NCI-H524 treated with DMSO at 0.1 percent for 48 hours (cell line): ENCODE measurements around the gene PIK3C2B.
"Not testable (repeated sequence)": the region's sequence is repeated elsewhere in the genome, so short reads cannot be mapped to it uniquely, and the experiment has no call there.

ENCODE experiments used
- DNase-seq: peaks from one replicate; lab custom pipeline; 2025; lab: John Stamatoyannopoulos, UW

Gene PIK3C2B

GRCh38 chr1:204506201-204506968 lies 11.8 kb upstream of the PIK3C2B start:
- DNase-seq: peak; percentile 67

DNA sequence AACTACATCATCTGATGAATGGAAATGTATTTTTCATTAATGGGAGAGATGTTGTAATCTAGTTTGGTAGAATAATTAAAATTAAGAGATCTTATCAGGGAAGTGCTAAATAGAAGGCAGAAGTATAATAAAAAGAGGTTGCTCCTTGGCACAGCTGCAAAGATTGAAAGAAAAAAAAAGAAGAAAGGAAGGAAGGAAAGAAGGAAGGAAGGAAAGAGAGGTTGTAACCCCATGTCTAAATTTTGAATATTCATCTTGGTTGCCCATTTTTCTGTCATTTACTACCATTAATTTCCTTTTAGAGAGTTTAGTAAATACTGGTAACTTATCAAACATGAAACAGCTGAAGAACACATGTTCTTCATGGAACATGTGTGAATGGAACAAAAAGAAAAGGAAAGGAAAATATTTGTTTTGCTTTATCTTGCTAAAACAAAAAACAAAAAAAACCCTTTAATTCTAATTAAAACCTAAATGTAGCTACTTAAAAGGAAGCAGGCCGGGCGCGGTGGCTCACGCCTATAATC lies 11.1 kb upstream of the PIK3C2B start:
- no peak for DNase-seq

- DNase-seq: no peak
These were observed 9.4 kb upstream of the PIK3C2B start for GRCh38 chr1:204503913-204504519.

- peak; percentile 56 for DNase-seq
These were observed 8.7 kb upstream of the PIK3C2B start for GRCh38 chr1:204503122-204503912.

- no peak for DNase-seq
These were observed 7.6 kb upstream of the PIK3C2B start for GRCh38 chr1:204502241-204502640.

- DNase-seq: peak; percentile 57
These were observed 5.2 kb upstream of the PIK3C2B start for GRCh38 chr1:204499511-204500468.

DNA sequence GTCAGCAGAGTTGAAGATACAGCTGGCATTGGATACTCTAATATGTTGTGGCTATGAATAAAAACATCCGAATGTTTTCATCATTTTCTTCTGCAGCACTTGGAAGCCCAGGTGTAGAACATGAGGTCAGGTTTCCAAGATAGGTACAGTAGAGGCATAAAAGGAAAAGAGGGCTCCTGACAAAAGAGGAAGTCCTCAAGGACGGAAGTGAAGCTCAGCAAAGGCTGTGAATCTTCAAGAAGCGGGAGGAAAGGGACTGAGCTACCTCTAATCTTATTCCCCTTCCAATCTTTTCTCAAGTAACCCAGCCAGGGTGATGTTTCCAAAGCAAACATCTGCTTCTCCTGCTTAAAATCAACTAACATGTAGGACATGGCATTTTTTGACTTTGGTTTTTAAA lies 4.4 kb upstream of the PIK3C2B start:
- DNase-seq: no peak

- no peak for DNase-seq
These were observed 1.2 kb upstream of the PIK3C2B start for GRCh38 chr1:204495777-204496176.

DNA sequence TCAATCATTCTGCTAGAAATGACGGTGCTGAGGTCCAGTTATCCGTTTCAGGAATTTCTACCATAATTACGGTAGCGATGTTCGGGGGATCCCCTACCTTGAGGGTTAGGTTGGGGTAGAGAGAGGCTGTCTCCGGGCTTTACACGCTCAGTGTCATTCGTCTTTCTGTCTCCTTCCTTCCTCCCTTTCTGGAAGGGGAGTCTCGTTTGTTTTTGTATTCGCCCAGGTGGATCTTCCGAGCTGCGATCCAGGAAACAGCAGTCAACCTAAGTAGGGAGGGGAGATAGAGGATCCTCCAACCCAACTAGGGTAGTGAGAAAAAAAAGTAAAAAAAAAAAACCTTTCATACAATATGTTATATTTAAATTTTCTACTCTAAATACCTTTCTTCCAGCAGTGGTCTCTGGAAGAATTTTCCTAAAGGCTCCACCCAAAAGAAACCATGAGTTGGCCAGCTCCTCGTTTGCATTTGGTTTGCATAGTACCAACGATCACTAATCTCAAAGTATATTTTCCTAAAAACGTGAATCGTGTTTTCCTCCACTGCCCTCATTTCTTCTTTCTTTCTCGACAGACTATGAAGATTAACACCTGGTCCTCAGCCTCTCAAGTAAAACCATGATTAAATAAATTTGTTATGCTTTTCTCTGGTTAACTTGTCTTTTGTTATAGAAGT lies 611 bp upstream of the PIK3C2B start:
- DNase-seq: no peak

DNA sequence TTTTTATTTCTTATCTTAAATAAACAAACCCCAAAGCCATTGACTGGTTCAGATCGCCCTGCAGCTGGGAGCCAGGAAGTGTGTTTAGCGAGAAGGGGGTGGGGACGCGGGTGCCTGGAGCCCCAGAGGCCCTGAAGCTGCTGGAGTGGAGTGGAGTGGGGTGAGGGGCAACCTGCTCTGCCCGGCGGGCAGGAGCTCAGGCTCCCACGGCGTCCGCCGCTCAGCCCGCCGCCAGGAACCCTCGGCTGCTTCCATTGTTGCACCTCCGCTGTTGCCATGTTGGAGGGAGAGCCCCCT lies 673 bp downstream of the PIK3C2B start:
- DNase-seq: no peak

- DNase-seq: no peak
These were observed 1.2 kb downstream of the PIK3C2B start for GRCh38 chr1:204493145-204493983.

DNA sequence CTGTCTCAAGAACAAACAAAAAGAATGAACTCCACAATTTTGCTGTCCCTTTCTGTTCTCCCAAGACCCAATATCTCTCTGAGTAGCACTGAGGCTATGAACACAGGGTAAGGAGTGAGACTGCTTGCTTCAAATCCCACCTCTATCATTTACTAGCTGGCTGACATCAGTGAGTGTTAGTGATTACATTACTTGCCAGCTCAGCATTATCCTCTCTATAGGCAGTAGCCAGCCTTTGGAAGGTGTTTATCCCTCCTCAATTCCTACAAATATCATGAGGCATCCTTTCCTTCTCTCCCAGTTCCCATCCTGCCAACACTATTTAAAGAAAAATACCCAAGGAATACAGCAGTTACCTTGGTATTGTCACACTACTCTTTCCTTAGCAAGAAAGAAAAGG lies 3.0 kb downstream of the PIK3C2B start:
- no peak for DNase-seq

DNA sequence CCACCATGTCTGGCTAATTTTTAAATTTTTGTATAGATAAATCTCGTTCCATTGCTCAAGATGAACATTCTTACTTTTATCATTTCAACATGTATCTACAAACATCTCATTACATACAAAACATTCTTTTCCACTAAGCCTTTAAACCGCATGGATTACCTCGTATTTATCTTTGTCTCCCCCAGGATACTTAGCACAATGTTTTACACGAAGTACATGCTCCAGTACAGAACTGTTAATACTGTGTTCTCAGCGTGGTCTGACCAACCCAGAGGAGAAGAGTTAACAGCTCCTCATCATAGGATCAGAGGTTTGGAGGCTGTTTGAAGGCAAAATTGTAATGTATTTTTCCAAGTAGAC lies 7.4 kb downstream of the PIK3C2B start:
- DNase-seq: no peak

GRCh38 chr1:204486513-204487255 lies 7.9 kb downstream of the PIK3C2B start:
- DNase-seq: not testable (repeated sequence)

- no peak for DNase-seq
These were observed 10.8 kb downstream of the PIK3C2B start for GRCh38 chr1:204483791-204484190.

DNA sequence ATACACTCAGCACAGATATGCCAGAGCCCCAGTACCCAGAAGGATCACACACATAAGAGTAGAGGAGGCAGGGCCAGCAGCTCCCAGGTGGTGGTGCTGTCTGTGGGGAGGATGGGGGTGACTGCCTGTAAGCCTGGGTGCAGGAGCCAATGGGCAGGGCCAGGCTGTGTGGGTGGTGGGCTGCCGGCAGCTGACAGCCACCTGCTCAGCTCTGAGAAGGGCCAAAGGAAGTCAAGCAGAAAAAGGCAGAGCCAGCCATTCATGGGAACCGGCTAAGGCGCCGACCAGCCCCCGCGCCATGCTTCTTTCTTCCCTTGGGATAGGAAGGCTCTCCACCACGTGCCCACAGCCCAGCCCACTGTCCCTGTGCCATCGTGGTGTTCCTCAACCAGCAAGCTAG lies 14.1 kb downstream of the PIK3C2B start:
- DNase-seq: no peak

GRCh38 chr1:204479387-204480136 lies 15.0 kb downstream of the PIK3C2B start:
- DNase-seq: no peak

- DNase-seq: no peak
These were observed 15.7 kb downstream of the PIK3C2B start for GRCh38 chr1:204478921-204479320.
